B cell (primary cell): ENCODE measurements around the gene MPP2. TPM values are rescaled to one million over a fixed set of nuclear protein-coding genes. Genes with fewer than 3 reads are reported as not detected.

Experiments
- ATAC-seq: fragments of 200-7000 bp; cut with Tn5 transposase; one replicate; pipeline ENCODE4 v1.10.0; 2021; ENCODE audit warnings: low read depth, mild to moderate bottlenecking, moderate number of reproducible peaks, moderate library complexity
- CTCF ChIA-PET: fragments of 350-600 bp; sonication (Branson Sonifier 250); formaldehyde crosslinking; loops from one replicate; lab custom pipeline; 2021; ENCODE audit warnings: antibody characterized with exemption, inconsistent platforms; lab: Charles Lee
- POLR2A ChIA-PET: fragments of 350-600 bp; sonication (Branson Sonifier 250); formaldehyde crosslinking; loops from one replicate; lab custom pipeline; 2021; ENCODE audit warnings: antibody characterized with exemption; lab: Charles Lee
- DNase-seq: peaks from one replicate; pipeline ENCODE4 v3.0.0; 2013
- H2AFZ ChIP-seq: 2 replicates; pipeline ENCODE4 v1.6.1; 2012; ENCODE audit warnings: mild to moderate bottlenecking, low read depth, low read length; ENCODE audit not compliant: insufficient read depth, poor library complexity, severe bottlenecking
- H3K27ac ChIP-seq, 2 donors: 1 replicate in 1 of 2; 2 replicates in 1 of 2; pipeline ENCODE4 v1.5.1; 2012 to 2013; ENCODE audit warnings: low read length in 2 of 2, mild to moderate bottlenecking in 2 of 2, moderate library complexity in 1 of 2
- H3K27me3 ChIP-seq, 4 experiments: fragments of 200-600 bp in 1 of 4; sonication (generic) in 1 of 4; replicated peaks in 1 of 4; 1 replicate in 2 of 4; 2 replicates in 2 of 4; pipeline versions ENCODE4 v1.6.1 to v1.7.0; 2013 to 2016; ENCODE audit warnings: low read length in 3 of 4, mild to moderate bottlenecking in 2 of 4, mixed read lengths in 1 of 4, moderate library complexity in 1 of 4; ENCODE audit not compliant: insufficient read depth in 4 of 4, control insufficient read depth in 3 of 4; ENCODE audit errors: control extremely low read depth in 1 of 4
- H3K36me3 ChIP-seq, 2 experiments: replicated peaks in 1 of 2; 1 replicate in 1 of 2; 2 replicates in 1 of 2; pipeline versions ENCODE4 v1.6.1 to v1.7.1; 2013; ENCODE audit warnings: low read length in 1 of 2; ENCODE audit not compliant: insufficient read depth in 2 of 2, control insufficient read depth in 1 of 2; ENCODE audit errors: control extremely low read depth in 1 of 2, extremely low read depth in 1 of 2
- H3K4me1 ChIP-seq, 2 donors: fragments of 200-600 bp in 1 of 2; sonication (generic) in 1 of 2; 1 replicate in 1 of 2; 2 replicates in 1 of 2; pipeline versions ENCODE4 v1.5.1 to v1.6.1; 2013 to 2017; ENCODE audit warnings: low read length in 2 of 2; ENCODE audit not compliant: control insufficient read depth in 2 of 2, insufficient read depth in 2 of 2
- H3K4me2 ChIP-seq: replicated peaks from 2 replicates; pipeline ENCODE3; 2012; ENCODE audit warnings: mild to moderate bottlenecking, low read depth, low read length; ENCODE audit not compliant: poor library complexity, severe bottlenecking
- H3K4me3 ChIP-seq, 5 experiments: fragments of 200-600 bp in 1 of 5; sonication (generic) in 1 of 5; 1 replicate in 3 of 5; 2 replicates in 2 of 5; pipeline versions ENCODE4 v1.5.1 to v1.7.0; 2011 to 2016; ENCODE audit warnings: low read length in 4 of 5, mild to moderate bottlenecking in 4 of 5, low read depth in 2 of 5, control low read depth in 1 of 5, moderate library complexity in 1 of 5; ENCODE audit not compliant: insufficient read depth in 1 of 5; ENCODE audit errors: control extremely low read depth in 1 of 5, extremely low read depth in 1 of 5
- H3K79me2 ChIP-seq: fragments of 200-600 bp; sonication (generic); one replicate; pipeline ENCODE4 v1.6.0; 2016; ENCODE audit warnings: low read length; ENCODE audit not compliant: control insufficient read depth, insufficient read depth
- H3K9ac ChIP-seq: fragments of 200-600 bp; sonication (generic); 2 replicates; pipeline ENCODE4 v1.6.1; 2017; ENCODE audit warnings: mild to moderate bottlenecking, low read length, moderate library complexity
- H3K9me3 ChIP-seq, 3 donors: one replicate each; pipeline versions ENCODE4 v1.6.1 to v1.7.1; 2013; ENCODE audit warnings: low read length in 2 of 3; ENCODE audit not compliant: control insufficient read depth in 2 of 3, insufficient read depth in 1 of 3; ENCODE audit errors: control extremely low read depth in 1 of 3
- H4K20me1 ChIP-seq: 2 replicates; pipeline ENCODE4 v1.6.0; 2012; ENCODE audit warnings: mild to moderate bottlenecking, low read length; ENCODE audit not compliant: insufficient read depth, control insufficient read depth, poor library complexity, severe bottlenecking
- H3K27ac Mint-ChIP-seq: one replicate; pipeline ENCODE4 v1.8.0; 2021; ENCODE audit warnings: mixed read lengths
- H3K27me3 Mint-ChIP-seq: one replicate; pipeline ENCODE4 v1.8.0; 2021; ENCODE audit warnings: mixed read lengths
- H3K4me1 Mint-ChIP-seq: one replicate; pipeline ENCODE4 v1.8.0; 2021; ENCODE audit warnings: mixed read lengths
- H3K4me3 Mint-ChIP-seq: one replicate; pipeline ENCODE4 v1.8.0; 2021; ENCODE audit warnings: mixed read lengths
- H3K9me3 Mint-ChIP-seq: one replicate; pipeline ENCODE4 v1.8.0; 2022; ENCODE audit warnings: mixed read lengths; ENCODE audit not compliant: insufficient read depth
- EZH2 ChIP-seq: IDR thresholded peaks from 2 replicates; pipeline ENCODE4 v1.6.1; 2012; ENCODE audit warnings: borderline replicate concordance, low read depth, mild to moderate bottlenecking, moderate library complexity, low read length; ENCODE audit not compliant: insufficient read depth, poor library complexity, severe bottlenecking
- WGBS: methylation state at CpG from one replicate; pipeline ENCODE4 v1.1.5; 2013; ENCODE audit warnings: missing lambda C conversion rate; ENCODE audit not compliant: insufficient coverage; 5-methylcytosine and 5-hydroxymethylcytosine counted together
- intact Hi-C: fragments of 100-400 bp; cut with micrococcal nuclease; formaldehyde crosslinking; loops from one replicate; pipeline ENCODE4 v1.10.0; 2022
- polyA plus RNA-seq: library from polyadenylated mRNA; depleted of rRNA; stranded (reverse); fragments of >200 nt; gene quantifications from 2 replicates; pipeline ENCODE4 v1.2.3, GENCODE V29; 2012
- total RNA-seq, 2 donors: library from RNA; stranded (reverse); fragments of 120-200 nt in 1 of 2; gene quantifications; 1 replicate in 1 of 2; 2 replicates in 1 of 2; pipeline versions ENCODE4 v1.2.3 to v1.2.4, GENCODE V29; 2013 to 2022
- TF ChIP-seq, protein P1 (sequence below): fragments of 200-600 bp; IDR thresholded peaks from one replicate; pipeline ENCODE4 v1.8.0; 2022; ENCODE audit warnings: antibody characterized with exemption, mild to moderate bottlenecking

The MPP2 gene
- total and polyA plus RNA-seq, 2 donors (not counting 1 experiment from before 2014, with no cell fraction given): 0.15 TPM; not detected in 1

DNA sequence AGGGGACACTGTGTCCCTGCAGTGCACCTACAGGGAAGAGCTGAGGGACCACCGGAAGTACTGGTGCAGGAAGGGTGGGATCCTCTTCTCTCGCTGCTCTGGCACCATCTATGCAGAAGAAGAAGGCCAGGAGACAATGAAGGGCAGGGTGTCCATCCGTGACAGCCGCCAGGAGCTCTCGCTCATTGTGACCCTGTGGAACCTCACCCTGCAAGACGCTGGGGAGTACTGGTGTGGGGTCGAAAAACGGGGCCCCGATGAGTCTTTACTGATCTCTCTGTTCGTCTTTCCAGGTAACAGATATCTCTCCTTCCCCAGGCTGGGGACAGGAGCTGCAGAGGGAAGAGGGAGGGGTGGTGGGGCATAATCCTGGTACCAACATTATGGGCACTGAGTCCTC lies 58.7 kb downstream of the MPP2 start:
- Histone ChIP-seq H4K20me1 (no peaks in the 10 kb centered on the region), H3K27ac (no peak overlapping the region), H3K9ac (no peak overlapping the region), H3K27me3 (peaks cover 0 to 8% (median 0%) of the 10 kb centered on the region in 4 experiments), H3K79me2 (no peaks in the 10 kb centered on the region), H3K4me2 (no peak overlapping the region), H3K36me3 (no peaks in the 10 kb centered on the region), H3K4me3 (no peak overlapping the region), H3K4me1 (no peaks in the 10 kb centered on the region), H2AFZ (no peak overlapping the region), H3K9me3 (no peaks in the 10 kb centered on the region)
- TF ChIP-seq, protein P1, sequence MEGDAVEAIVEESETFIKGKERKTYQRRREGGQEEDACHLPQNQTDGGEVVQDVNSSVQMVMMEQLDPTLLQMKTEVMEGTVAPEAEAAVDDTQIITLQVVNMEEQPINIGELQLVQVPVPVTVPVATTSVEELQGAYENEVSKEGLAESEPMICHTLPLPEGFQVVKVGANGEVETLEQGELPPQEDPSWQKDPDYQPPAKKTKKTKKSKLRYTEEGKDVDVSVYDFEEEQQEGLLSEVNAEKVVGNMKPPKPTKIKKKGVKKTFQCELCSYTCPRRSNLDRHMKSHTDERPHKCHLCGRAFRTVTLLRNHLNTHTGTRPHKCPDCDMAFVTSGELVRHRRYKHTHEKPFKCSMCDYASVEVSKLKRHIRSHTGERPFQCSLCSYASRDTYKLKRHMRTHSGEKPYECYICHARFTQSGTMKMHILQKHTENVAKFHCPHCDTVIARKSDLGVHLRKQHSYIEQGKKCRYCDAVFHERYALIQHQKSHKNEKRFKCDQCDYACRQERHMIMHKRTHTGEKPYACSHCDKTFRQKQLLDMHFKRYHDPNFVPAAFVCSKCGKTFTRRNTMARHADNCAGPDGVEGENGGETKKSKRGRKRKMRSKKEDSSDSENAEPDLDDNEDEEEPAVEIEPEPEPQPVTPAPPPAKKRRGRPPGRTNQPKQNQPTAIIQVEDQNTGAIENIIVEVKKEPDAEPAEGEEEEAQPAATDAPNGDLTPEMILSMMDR: no peak
- TF ChIP-seq EZH2: no peak
- 93% methylated on average over 5 of the region's 10 CpGs for WGBS
- H3K4me3 Mint-ChIP-seq: no peak overlapping the region
- no peak for ATAC-seq
- no peaks in the 10 kb centered on the region for H3K9me3 Mint-ChIP-seq
- POLR2A ChIA-PET: no interaction called here
- CTCF ChIA-PET: no interaction called here
- H3K27me3 Mint-ChIP-seq: peaks cover 39% of the 10 kb centered on the region
- intact Hi-C loops: no loop called here
- no peak for DNase-seq
- H3K4me1 Mint-ChIP-seq: no peaks in the 10 kb centered on the region
- no peak overlapping the region for H3K27ac Mint-ChIP-seq

DNA sequence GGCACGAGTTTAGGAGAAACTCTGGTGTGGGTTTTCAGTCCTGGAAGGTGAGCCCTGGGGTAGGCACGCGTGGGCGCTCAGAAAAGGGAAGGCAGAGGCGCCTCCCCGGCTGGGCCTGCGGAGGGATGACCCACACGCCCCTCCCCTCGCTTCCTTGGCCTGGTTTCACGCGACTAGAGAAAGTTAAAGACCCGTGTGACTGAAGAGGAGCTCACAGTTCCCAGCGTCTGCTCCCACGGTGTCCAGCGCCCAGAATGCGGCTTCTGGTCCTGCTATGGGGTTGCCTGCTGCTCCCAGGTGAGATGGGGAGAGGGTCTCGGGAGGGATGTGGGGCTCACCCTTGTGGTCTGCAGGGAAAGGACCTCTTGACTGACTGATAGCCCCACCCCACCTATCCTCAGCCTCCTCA lies 60.4 kb downstream of the MPP2 start, which contains the start of gene CD300LG:
CD300LG (plus strand) TSS at position 214 of the 409 bp plus-strand sequence; CDS start at position 255, 41 bp downstream.
- no peak within 1 kb of the TSS for H2AFZ ChIP-seq
- no peaks in the 10 kb centered on the region for H3K9me3 ChIP-seq
- H4K20me1 ChIP-seq: no peaks in the 10 kb centered on the region
- CTCF ChIA-PET: interaction anchor here (0.6 to 2.5 kb wide), 12 partner anchors 9 to 270 kb away, joined by 3 to 22 read pairs (median 6); no protein-coding TSS in a partner anchor
- Mint-ChIP-seq H3K27ac (no peak within 1 kb of the TSS), H3K4me1 (no peaks in the 10 kb centered on the region), H3K9me3 (no peaks in the 10 kb centered on the region), H3K27me3 (peaks cover 32% of the 10 kb centered on the region), H3K4me3 (no peak within 1 kb of the TSS)
- no peaks in the 10 kb centered on the region for H3K36me3 ChIP-seq
- peaks cover 0 to 8% (median 0%) of the 10 kb centered on the region in 4 experiments for H3K27me3 ChIP-seq
- DNase-seq (no peak), ATAC-seq (no peak)
- H3K9ac ChIP-seq: no peak within 1 kb of the TSS
- no peaks in the 10 kb centered on the region for H3K4me1 ChIP-seq
- no peak within 1 kb of the TSS for H3K27ac ChIP-seq
- intact Hi-C loops: no loop called here
- WGBS: 32% methylated on average over 16 of the region's 17 CpGs
- H3K4me2 ChIP-seq: no peak within 1 kb of the TSS
- TF ChIP-seq, protein P1: no peak
- no peak for TF ChIP-seq EZH2
- POLR2A ChIA-PET: no interaction called here
- H3K4me3 ChIP-seq: no peak within 1 kb of the TSS
- no peaks in the 10 kb centered on the region for H3K79me2 ChIP-seq
